Pancreas (tissue), 10 donors: ENCODE data around the gene TMCO1. TPM values are rescaled to one million over a fixed set of nuclear protein-coding genes. Genes with fewer than 3 reads are reported as not detected.

ENCODE experiments used
- ATAC-seq, 4 donors: fragments of 200-7000 bp; cut with Tn5 transposase; one replicate each; pipeline versions ENCODE4 v1.8.0 to v1.9.1; 2020; ENCODE audit warnings: mild to moderate bottlenecking in 4 of 4, moderate library complexity in 4 of 4
- DNase-seq, 6 donors: peaks; one replicate each; pipeline ENCODE4 v3.0.0-alpha.2; 2020
- FAIRE-seq: peaks from 2 replicates; lab custom pipeline; 2012; peaks lifted over from hg19 to GRCh38; lab: Jason Lieb, UNC
- H3K27ac ChIP-seq, 4 donors: fragments of 200-600 bp; sonication (generic); 1 replicate in 3 of 4; 2 replicates in 1 of 4; pipeline versions ENCODE4 v1.5.0 to v1.8.0; 2020
- H3K27me3 ChIP-seq, 4 donors: fragments of 200-600 bp; one replicate each; pipeline ENCODE4 v1.8.0; 2021
- H3K36me3 ChIP-seq, 3 donors: fragments of 200-600 bp; sonication (generic) in 1 of 3; one replicate each; pipeline versions ENCODE4 v1.5.0 to v1.8.0; 2020 to 2021
- H3K4me1 ChIP-seq, 3 donors: fragments of 200-600 bp; one replicate each; pipeline ENCODE4 v1.8.0; 2021
- H3K4me3 ChIP-seq, 4 donors: fragments of 200-600 bp; sonication (generic) in 2 of 4; one replicate each; pipeline versions ENCODE4 v1.5.0 to v1.8.0; 2020 to 2021
- H3K9me3 ChIP-seq, 4 donors: fragments of 200-600 bp; one replicate each; pipeline ENCODE4 v1.8.0; 2021
- CTCF ChIP-seq, 4 donors: fragments of 200-600 bp; sonication (generic) in 3 of 4; IDR thresholded peaks; one replicate each; pipeline versions ENCODE4 v1.5.0 to v1.8.0; 2021; ENCODE audit warnings: antibody characterized with exemption in 4 of 4
- WGBS, 2 donors: extraction: QIAGEN DNeasy Blood & Tissue Kit; methylation state at CpG; one replicate each; pipeline ENCODE4 v1.1.7; 2013; 5-methylcytosine and 5-hydroxymethylcytosine counted together
- intact Hi-C, 3 donors: fragments of 100-400 bp; cut with DNase I; formaldehyde crosslinking; loops; one replicate each; pipeline versions ENCODE4 v1.11.1 to v1.14.2; 2022
- polyA plus RNA-seq, 2 donors: library from polyadenylated mRNA; stranded (reverse); fragments of 200-250 nt; gene quantifications; one replicate each; pipeline ENCODE4 v1.2.3, GENCODE V29; 2013
- total RNA-seq, 6 donors: library from RNA; stranded (reverse); fragmentation: NEBNext Ultra II Directional in 4 of 6; extraction: Animal tissue kit (Norgen Biotek cat#: 25700) in 4 of 6; gene quantifications; one replicate each; pipeline versions ENCODE4 v1.2.1 to v1.2.4, GENCODE V29; 2021 to 2023
- donor health status: healthy with polysubstance abuse.
- donor health status: DM: no; HTN: no; CAD: no; lungs with moderate emphysema.
- donor health status: DM: no; HTN: no; CAD: no.
- donor health status: control.
- donor health status: control.
- donor health status: Bipolar disorder and iron deficiency.
- donor health status: DM: yes; HTN: yes; CAD: no.
- donor health status: DM: no; HTN: no; CAD: no.
- donor health status: DM: no; HTN: no; CAD: no.
- donor health status: DM: yes; HTN: yes; CAD: no.

The TMCO1 gene
- total and polyA plus RNA-seq, 8 donors, result 24.3 to 53.5 (median 43.4) TPM

GRCh38 chr1:165697491-165697880 is 71.2 kb downstream of the TMCO1 start:
- Histone ChIP-seq H3K27ac (peak overlapping the region in 2 of 4 donors; percentile 88 to 91), H3K36me3 (no peaks in the 10 kb centered on the region), H3K4me1 (peaks cover 11 to 19% (median 17%) of the 10 kb centered on the region in 3 donors), H3K4me3 (peak overlapping the region; percentile 41 to 92 (median 78)), H3K9me3 (no peaks in the 10 kb centered on the region), H3K27me3 (no peaks in the 10 kb centered on the region)
- intact Hi-C loops, result no loop called here
- FAIRE-seq (no peak), DNase-seq (no peak), ATAC-seq (no peak)
- 43 to 50% methylated on average over 8 of the region's 8 CpGs for WGBS, 2 donors
- no peak for TF ChIP-seq CTCF (IDR thresholded peaks at IDR 0.05)

- FAIRE-seq, result no peak
- peak in 1 of 6 donors; percentile 11 for DNase-seq
- TF ChIP-seq CTCF (IDR thresholded peaks at IDR 0.05), result no peak
- peak in 3 of 4 donors; percentile 20 to 54 (median 44) for ATAC-seq
- Histone ChIP-seq H3K27ac (no peak overlapping the region), H3K9me3 (no peaks in the 10 kb centered on the region), H3K4me3 (peak overlapping the region in 1 of 4 donors; percentile 92), H3K27me3 (no peaks in the 10 kb centered on the region), H3K4me1 (peaks cover 11 to 19% (median 17%) of the 10 kb centered on the region in 3 donors), H3K36me3 (no peaks in the 10 kb centered on the region)
- intact Hi-C loops, result no loop called here
- WGBS, 2 donors, result 3% methylated on average over 2 of the region's 2 CpGs
Observed at GRCh38 chr1:165696625-165697100, 72.0 kb downstream of the TMCO1 start.

- no peaks in the 10 kb centered on the region for H3K27me3 ChIP-seq
- H3K27ac ChIP-seq, result no peak overlapping the region
- DNase-seq (no peak), ATAC-seq (no peak), FAIRE-seq (no peak)
- WGBS, 2 donors, result 78 to 83% methylated on average over 7 of the region's 7 CpGs
- H3K4me1 ChIP-seq, result peaks cover 11 to 19% (median 17%) of the 10 kb centered on the region in 3 donors
- intact Hi-C loops, result no loop called here
- H3K9me3 ChIP-seq, result no peaks in the 10 kb centered on the region
- H3K4me3 ChIP-seq, result no peak overlapping the region
- TF ChIP-seq CTCF (IDR thresholded peaks at IDR 0.05), result no peak
- no peaks in the 10 kb centered on the region for H3K36me3 ChIP-seq
Observed at GRCh38 chr1:165695031-165695430, 73.6 kb downstream of the TMCO1 start.

GRCh38 chr1:165688046-165688445 is 80.6 kb downstream of the TMCO1 start:
- Histone ChIP-seq H3K4me1 (peaks cover 0 to 2% (median 0%) of the 10 kb centered on the region in 3 donors), H3K9me3 (no peaks in the 10 kb centered on the region), H3K27ac (no peak overlapping the region), H3K27me3 (no peaks in the 10 kb centered on the region), H3K36me3 (no peaks in the 10 kb centered on the region), H3K4me3 (no peak overlapping the region)
- 85% methylated on average over 5 of the region's 5 CpGs for WGBS, 2 donors
- DNase-seq (no peak), FAIRE-seq (no peak), ATAC-seq (no peak)
- intact Hi-C loops, result no loop called here
- TF ChIP-seq CTCF (IDR thresholded peaks at IDR 0.05), result no peak

GRCh38 chr1:165686971-165687433 is 81.7 kb downstream of the TMCO1 start:
- H3K36me3 ChIP-seq, result peaks cover 0 to 6% (median 0%) of the 10 kb centered on the region in 3 donors
- H3K27ac ChIP-seq, result no peak overlapping the region
- ATAC-seq (no peak), DNase-seq (no peak), FAIRE-seq (no peak)
- intact Hi-C loops, result no loop called here
- H3K4me3 ChIP-seq, result no peak overlapping the region
- H3K4me1 ChIP-seq, result peaks cover 0 to 2% (median 0%) of the 10 kb centered on the region in 3 donors
- H3K27me3 ChIP-seq, result no peaks in the 10 kb centered on the region
- no peaks in the 10 kb centered on the region for H3K9me3 ChIP-seq
- WGBS, 2 donors, result 92 to 100% methylated on average over 2 of the region's 2 CpGs
- TF ChIP-seq CTCF (IDR thresholded peaks at IDR 0.05), result no peak
